Measurements from ENCODE around the gene NR4A3. TPM values are rescaled to one million over a fixed set of nuclear protein-coding genes. Genes with fewer than 3 reads are reported as not detected.

Gene NR4A3
- total and polyA plus RNA-seq, 2 experiments from 2014 or later: 0.10 to 0.17 TPM

DNA sequence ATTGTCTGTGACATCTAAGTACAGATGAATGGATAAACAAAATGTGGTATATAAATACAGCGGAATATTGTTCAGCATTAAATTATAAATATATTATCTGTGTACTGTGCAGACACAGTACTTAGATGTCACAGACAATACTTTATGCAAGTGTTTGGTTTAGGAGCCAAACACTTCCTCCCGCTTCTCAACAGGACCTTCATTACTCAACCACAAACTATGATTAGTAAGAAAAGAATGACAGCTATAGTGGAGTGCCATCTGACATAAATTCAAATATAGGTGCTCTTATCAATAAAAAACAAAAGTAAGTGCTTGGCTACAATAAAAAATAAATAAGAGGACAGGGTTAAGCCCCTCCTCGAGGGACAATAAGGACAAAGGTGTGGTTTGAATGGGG, 45.9 kb downstream of the NR4A3 start:
- H3K4me3 ChIP-seq: no peak overlapping the region
- H3K27ac ChIP-seq (ENCODE audit: low read depth): no peak overlapping the region
- H3K4me1 ChIP-seq (ENCODE audit: insufficient read depth): no peaks in the 10 kb centered on the region
- no peak overlapping the region for H3K27ac Mint-ChIP-seq
- TF ChIP-seq NANOG (IDR thresholded peaks at IDR 0.05; ENCODE audit: borderline replicate concordance) (no peak), EZH2phosphoT487 (IDR thresholded peaks at IDR 0.05; ENCODE audit: unreplicated experiment) (no peak), STAT1 (IDR thresholded peaks at IDR 0.05; ENCODE audit: unreplicated experiment) (no peak), POLR2AphosphoS5 (IDR thresholded peaks at IDR 0.05; ENCODE audit: low read depth) (no peak), ZNF331 (CRISPR knock-in tag; IDR thresholded peaks at IDR 0.05; ENCODE audit: low read depth) (no peak), CREB1 (CRISPR knock-in tag; IDR thresholded peaks at IDR 0.05; ENCODE audit: low read depth) (no peak), ZNF114 (CRISPR knock-in tag; IDR thresholded peaks at IDR 0.05) (no peak), EZH2 (IDR thresholded peaks at IDR 0.05; ENCODE audit: low read depth, unreplicated experiment) (no peak), JUNB (IDR thresholded peaks at IDR 0.05; ENCODE audit: unreplicated experiment) (no peak)
- TF ChIP-seq, protein P1, sequence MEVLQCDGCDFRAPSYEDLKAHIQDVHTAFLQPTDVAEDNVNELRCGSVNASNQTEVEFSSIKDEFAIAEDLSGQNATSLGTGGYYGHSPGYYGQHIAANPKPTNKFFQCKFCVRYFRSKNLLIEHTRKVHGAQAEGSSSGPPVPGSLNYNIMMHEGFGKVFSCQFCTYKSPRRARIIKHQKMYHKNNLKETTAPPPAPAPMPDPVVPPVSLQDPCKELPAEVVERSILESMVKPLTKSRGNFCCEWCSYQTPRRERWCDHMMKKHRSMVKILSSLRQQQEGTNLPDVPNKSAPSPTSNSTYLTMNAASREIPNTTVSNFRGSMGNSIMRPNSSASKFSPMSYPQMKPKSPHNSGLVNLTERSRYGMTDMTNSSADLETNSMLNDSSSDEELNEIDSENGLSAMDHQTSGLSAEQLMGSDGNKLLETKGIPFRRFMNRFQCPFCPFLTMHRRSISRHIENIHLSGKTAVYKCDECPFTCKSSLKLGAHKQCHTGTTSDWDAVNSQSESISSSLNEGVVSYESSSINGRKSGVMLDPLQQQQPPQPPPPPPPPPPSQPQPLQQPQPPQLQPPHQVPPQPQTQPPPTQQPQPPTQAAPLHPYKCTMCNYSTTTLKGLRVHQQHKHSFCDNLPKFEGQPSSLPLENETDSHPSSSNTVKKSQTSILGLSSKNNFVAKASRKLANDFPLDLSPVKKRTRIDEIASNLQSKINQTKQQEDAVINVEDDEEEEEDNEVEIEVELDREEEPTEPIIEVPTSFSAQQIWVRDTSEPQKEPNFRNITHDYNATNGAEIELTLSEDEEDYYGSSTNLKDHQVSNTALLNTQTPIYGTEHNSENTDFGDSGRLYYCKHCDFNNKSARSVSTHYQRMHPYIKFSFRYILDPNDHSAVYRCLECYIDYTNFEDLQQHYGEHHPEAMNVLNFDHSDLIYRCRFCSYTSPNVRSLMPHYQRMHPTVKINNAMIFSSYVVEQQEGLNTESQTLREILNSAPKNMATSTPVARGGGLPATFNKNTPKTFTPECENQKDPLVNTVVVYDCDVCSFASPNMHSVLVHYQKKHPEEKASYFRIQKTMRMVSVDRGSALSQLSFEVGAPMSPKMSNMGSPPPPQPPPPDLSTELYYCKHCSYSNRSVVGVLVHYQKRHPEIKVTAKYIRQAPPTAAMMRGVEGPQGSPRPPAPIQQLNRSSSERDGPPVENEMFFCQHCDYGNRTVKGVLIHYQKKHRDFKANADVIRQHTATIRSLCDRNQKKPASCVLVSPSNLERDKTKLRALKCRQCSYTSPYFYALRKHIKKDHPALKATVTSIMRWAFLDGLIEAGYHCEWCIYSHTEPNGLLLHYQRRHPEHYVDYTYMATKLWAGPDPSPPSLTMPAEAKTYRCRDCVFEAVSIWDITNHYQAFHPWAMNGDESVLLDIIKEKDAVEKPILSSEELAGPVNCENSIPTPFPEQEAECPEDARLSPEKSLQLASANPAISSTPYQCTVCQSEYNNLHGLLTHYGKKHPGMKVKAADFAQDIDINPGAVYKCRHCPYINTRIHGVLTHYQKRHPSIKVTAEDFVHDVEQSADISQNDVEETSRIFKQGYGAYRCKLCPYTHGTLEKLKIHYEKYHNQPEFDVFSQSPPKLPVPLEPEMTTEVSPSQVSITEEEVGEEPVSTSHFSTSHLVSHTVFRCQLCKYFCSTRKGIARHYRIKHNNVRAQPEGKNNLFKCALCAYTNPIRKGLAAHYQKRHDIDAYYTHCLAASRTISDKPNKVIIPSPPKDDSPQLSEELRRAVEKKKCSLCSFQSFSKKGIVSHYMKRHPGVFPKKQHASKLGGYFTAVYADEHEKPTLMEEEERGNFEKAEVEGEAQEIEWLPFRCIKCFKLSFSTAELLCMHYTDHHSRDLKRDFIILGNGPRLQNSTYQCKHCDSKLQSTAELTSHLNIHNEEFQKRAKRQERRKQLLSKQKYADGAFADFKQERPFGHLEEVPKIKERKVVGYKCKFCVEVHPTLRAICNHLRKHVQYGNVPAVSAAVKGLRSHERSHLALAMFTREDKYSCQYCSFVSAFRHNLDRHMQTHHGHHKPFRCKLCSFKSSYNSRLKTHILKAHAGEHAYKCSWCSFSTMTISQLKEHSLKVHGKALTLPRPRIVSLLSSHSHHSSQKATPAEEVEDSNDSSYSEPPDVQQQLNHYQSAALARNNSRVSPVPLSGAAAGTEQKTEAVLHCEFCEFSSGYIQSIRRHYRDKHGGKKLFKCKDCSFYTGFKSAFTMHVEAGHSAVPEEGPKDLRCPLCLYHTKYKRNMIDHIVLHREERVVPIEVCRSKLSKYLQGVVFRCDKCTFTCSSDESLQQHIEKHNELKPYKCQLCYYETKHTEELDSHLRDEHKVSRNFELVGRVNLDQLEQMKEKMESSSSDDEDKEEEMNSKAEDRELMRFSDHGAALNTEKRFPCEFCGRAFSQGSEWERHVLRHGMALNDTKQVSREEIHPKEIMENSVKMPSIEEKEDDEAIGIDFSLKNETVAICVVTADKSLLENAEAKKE (CRISPR knock-in tag; IDR thresholded peaks at IDR 0.05): no peak
- TF ChIP-seq, protein P2, sequence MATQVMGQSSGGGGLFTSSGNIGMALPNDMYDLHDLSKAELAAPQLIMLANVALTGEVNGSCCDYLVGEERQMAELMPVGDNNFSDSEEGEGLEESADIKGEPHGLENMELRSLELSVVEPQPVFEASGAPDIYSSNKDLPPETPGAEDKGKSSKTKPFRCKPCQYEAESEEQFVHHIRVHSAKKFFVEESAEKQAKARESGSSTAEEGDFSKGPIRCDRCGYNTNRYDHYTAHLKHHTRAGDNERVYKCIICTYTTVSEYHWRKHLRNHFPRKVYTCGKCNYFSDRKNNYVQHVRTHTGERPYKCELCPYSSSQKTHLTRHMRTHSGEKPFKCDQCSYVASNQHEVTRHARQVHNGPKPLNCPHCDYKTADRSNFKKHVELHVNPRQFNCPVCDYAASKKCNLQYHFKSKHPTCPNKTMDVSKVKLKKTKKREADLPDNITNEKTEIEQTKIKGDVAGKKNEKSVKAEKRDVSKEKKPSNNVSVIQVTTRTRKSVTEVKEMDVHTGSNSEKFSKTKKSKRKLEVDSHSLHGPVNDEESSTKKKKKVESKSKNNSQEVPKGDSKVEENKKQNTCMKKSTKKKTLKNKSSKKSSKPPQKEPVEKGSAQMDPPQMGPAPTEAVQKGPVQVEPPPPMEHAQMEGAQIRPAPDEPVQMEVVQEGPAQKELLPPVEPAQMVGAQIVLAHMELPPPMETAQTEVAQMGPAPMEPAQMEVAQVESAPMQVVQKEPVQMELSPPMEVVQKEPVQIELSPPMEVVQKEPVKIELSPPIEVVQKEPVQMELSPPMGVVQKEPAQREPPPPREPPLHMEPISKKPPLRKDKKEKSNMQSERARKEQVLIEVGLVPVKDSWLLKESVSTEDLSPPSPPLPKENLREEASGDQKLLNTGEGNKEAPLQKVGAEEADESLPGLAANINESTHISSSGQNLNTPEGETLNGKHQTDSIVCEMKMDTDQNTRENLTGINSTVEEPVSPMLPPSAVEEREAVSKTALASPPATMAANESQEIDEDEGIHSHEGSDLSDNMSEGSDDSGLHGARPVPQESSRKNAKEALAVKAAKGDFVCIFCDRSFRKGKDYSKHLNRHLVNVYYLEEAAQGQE (IDR thresholded peaks at IDR 0.05; ENCODE audit: unreplicated experiment): no peak
- TF ChIP-seq, protein P3, sequence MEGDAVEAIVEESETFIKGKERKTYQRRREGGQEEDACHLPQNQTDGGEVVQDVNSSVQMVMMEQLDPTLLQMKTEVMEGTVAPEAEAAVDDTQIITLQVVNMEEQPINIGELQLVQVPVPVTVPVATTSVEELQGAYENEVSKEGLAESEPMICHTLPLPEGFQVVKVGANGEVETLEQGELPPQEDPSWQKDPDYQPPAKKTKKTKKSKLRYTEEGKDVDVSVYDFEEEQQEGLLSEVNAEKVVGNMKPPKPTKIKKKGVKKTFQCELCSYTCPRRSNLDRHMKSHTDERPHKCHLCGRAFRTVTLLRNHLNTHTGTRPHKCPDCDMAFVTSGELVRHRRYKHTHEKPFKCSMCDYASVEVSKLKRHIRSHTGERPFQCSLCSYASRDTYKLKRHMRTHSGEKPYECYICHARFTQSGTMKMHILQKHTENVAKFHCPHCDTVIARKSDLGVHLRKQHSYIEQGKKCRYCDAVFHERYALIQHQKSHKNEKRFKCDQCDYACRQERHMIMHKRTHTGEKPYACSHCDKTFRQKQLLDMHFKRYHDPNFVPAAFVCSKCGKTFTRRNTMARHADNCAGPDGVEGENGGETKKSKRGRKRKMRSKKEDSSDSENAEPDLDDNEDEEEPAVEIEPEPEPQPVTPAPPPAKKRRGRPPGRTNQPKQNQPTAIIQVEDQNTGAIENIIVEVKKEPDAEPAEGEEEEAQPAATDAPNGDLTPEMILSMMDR (conservative IDR thresholded peaks at IDR 0.05; ENCODE audit: low read depth in 2 of 2): no peak
- TF ChIP-seq, protein P4, sequence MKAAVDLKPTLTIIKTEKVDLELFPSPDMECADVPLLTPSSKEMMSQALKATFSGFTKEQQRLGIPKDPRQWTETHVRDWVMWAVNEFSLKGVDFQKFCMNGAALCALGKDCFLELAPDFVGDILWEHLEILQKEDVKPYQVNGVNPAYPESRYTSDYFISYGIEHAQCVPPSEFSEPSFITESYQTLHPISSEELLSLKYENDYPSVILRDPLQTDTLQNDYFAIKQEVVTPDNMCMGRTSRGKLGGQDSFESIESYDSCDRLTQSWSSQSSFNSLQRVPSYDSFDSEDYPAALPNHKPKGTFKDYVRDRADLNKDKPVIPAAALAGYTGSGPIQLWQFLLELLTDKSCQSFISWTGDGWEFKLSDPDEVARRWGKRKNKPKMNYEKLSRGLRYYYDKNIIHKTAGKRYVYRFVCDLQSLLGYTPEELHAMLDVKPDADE (IDR thresholded peaks at IDR 0.05): no peak
- no peaks in the 10 kb centered on the region for H3F3A ChIP-seq (replicated peaks; ENCODE audit: low read depth)
- H2AFZ ChIP-seq: no peak overlapping the region
- no peak overlapping the region for H3K4me3 Mint-ChIP-seq
- ATAC-seq (no peak), DNase-seq (ENCODE audit: low spot score) (no peak)
- H3K4me2 ChIP-seq: no peak overlapping the region
- no peaks in the 10 kb centered on the region for H3K36me3 ChIP-seq (ENCODE audit: insufficient read depth)
- H3K4me1 Mint-ChIP-seq: peaks cover 13% of the 10 kb centered on the region
- H3K27me3 ChIP-seq (ENCODE audit: insufficient read depth): no peaks in the 10 kb centered on the region
- H3K9me2 ChIP-seq (ENCODE audit: insufficient read depth): 0 out of 2 replicates have a peak, but pooled peaks cover 3% of the 10 kb centered on the region
- H3K9me3 Mint-ChIP-seq: no peaks in the 10 kb centered on the region
- peaks cover 4% of the 10 kb centered on the region for H3K27me3 Mint-ChIP-seq (ENCODE audit: insufficient read depth, low read depth, poor library complexity)
- no peaks in the 10 kb centered on the region for H4K20me1 ChIP-seq (replicated peaks; ENCODE audit: insufficient read depth)
- H3K79me2 ChIP-seq (replicated peaks; ENCODE audit: insufficient read depth): no peaks in the 10 kb centered on the region
- H3K36me3 Mint-ChIP-seq (ENCODE audit: low read depth): no peaks in the 10 kb centered on the region

Data from GM23338 (cell line).